GM23338 (cell line): ENCODE measurements around the gene PRDM7.

ENCODE experiments used
- EZH2phosphoT487 ChIP-seq: fragments of 200-600 bp; sonication (generic); IDR thresholded peaks from one replicate; pipeline ENCODE4 v1.8.1; 2018; ENCODE audit warnings: antibody characterized with exemption; ENCODE audit not compliant: unreplicated experiment
- POLR2AphosphoS5 ChIP-seq: IDR thresholded peaks from 2 replicates; pipeline ENCODE4 v1.6.1; 2016; ENCODE audit warnings: antibody characterized with exemption, low read depth
- ZNF331 ChIP-seq: fragments of 250-450 bp; sonication (Bioruptor Pico); IDR thresholded peaks from 2 replicates; pipeline ENCODE4 v1.5.0; 2020; ENCODE audit warnings: low read depth, mild to moderate bottlenecking, moderate library complexity
- TF ChIP-seq, protein P1 (sequence below), 2 experiments: fragments of 200-600 bp in 1 of 2; sonication (generic) in 1 of 2; conservative IDR thresholded peaks; 2 replicates each; pipeline versions ENCODE4 v1.5.1 to v1.6.1; 2016 to 2017; ENCODE audit warnings: antibody characterized with exemption in 2 of 2, low read depth in 2 of 2, mild to moderate bottlenecking in 2 of 2, moderate library complexity in 1 of 2

GRCh38 chr16:90027611-90028010 lies 49.5 kb downstream of the PRDM7 start:
- TF ChIP-seq, protein P1, sequence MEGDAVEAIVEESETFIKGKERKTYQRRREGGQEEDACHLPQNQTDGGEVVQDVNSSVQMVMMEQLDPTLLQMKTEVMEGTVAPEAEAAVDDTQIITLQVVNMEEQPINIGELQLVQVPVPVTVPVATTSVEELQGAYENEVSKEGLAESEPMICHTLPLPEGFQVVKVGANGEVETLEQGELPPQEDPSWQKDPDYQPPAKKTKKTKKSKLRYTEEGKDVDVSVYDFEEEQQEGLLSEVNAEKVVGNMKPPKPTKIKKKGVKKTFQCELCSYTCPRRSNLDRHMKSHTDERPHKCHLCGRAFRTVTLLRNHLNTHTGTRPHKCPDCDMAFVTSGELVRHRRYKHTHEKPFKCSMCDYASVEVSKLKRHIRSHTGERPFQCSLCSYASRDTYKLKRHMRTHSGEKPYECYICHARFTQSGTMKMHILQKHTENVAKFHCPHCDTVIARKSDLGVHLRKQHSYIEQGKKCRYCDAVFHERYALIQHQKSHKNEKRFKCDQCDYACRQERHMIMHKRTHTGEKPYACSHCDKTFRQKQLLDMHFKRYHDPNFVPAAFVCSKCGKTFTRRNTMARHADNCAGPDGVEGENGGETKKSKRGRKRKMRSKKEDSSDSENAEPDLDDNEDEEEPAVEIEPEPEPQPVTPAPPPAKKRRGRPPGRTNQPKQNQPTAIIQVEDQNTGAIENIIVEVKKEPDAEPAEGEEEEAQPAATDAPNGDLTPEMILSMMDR (conservative IDR thresholded peaks at IDR 0.05; ENCODE audit: low read depth in 2 of 2): no peak
- TF ChIP-seq POLR2AphosphoS5 (no peak), ZNF331 (CRISPR knock-in tag) (no peak), EZH2phosphoT487 (no peak)
